Upper lobe of left lung (tissue), 6 donors: ENCODE results near the gene ALX4. TPM values are rescaled to one million over a fixed set of nuclear protein-coding genes. Genes with fewer than 3 reads are reported as not detected.

Experiments used
- ATAC-seq, 2 donors: fragments of 200-7000 bp; cut with Tn5 transposase; one replicate each; pipeline ENCODE4 v1.9.1; 2022; ENCODE audit warnings: mild to moderate bottlenecking in 2 of 2, moderate library complexity in 2 of 2; ENCODE audit not compliant: low FRiP score in 2 of 2
- DNase-seq, 2 donors: peaks; one replicate each; pipeline ENCODE4 v3.0.0-alpha.2; 2019 to 2020
- H3K27ac ChIP-seq, 4 donors: fragments of 200-600 bp; sonication (generic); one replicate each; pipeline ENCODE4 v1.5.1; 2016 to 2019
- H3K27me3 ChIP-seq, 4 donors: fragments of 200-600 bp; sonication (generic); one replicate each; pipeline ENCODE4 v1.5.1; 2017 to 2019
- H3K36me3 ChIP-seq, 4 donors: fragments of 200-600 bp; sonication (generic); one replicate each; pipeline ENCODE4 v1.5.1; 2016 to 2019
- H3K4me1 ChIP-seq, 4 donors: fragments of 200-600 bp; sonication (generic); one replicate each; pipeline ENCODE4 v1.5.1; 2018 to 2019
- H3K4me3 ChIP-seq, 4 donors: fragments of 200-600 bp; sonication (generic); one replicate each; pipeline ENCODE4 v1.5.1; 2017 to 2019; ENCODE audit warnings: mild to moderate bottlenecking in 2 of 4, moderate library complexity in 1 of 4
- H3K9me3 ChIP-seq, 4 donors: fragments of 200-600 bp; sonication (generic); one replicate each; pipeline ENCODE4 v1.5.1; 2018 to 2019
- CTCF ChIP-seq, 6 experiments: fragments of 450-650 bp in 4 of 6; fragments of 200-600 bp in 2 of 6; sonication (generic) in 2 of 6; IDR thresholded peaks; one replicate each; pipeline ENCODE4 v1.5.1; 2016 to 2019; ENCODE audit warnings: antibody characterized with exemption in 6 of 6
- EP300 ChIP-seq, 4 donors: sonication (generic); formaldehyde crosslinking; IDR thresholded peaks; one replicate each; pipeline ENCODE4 v1.5.1; 2017; ENCODE audit warnings: antibody characterized with exemption in 4 of 4, control low read depth in 2 of 4
- POLR2A ChIP-seq, 4 donors: fragments of 450-650 bp; IDR thresholded peaks; one replicate each; pipeline ENCODE4 v1.5.1; 2016 to 2017; ENCODE audit warnings: antibody characterized with exemption in 4 of 4, mild to moderate bottlenecking in 2 of 4
- POLR2AphosphoS5 ChIP-seq, 2 donors: sonication (generic); formaldehyde crosslinking; IDR thresholded peaks; one replicate each; pipeline ENCODE4 v1.5.1; 2017; ENCODE audit warnings: antibody characterized with exemption in 2 of 2
- WGBS, 2 donors: methylation state at CpG; one replicate each; pipeline ENCODE4 v1.1.5; 2017 to 2018; 5-methylcytosine and 5-hydroxymethylcytosine counted together
- total RNA-seq, 6 donors: library from RNA; depleted of rRNA in 4 of 6; stranded (reverse); fragments of >200 nt in 4 of 6; gene quantifications; one replicate each; pipeline versions ENCODE4 v1.1.0 to v1.2.1, GENCODE V29; 2016 to 2021
- donor health status: DM: no; HTN: no; CAD: no; lungs with moderate emphysema.
- donor health status: DM: no; HTN: yes; CAD: no; lungs with severe emphysema.

ALX4 gene
- total RNA-seq, 6 donors from 2014 or later: not detected

DNA sequence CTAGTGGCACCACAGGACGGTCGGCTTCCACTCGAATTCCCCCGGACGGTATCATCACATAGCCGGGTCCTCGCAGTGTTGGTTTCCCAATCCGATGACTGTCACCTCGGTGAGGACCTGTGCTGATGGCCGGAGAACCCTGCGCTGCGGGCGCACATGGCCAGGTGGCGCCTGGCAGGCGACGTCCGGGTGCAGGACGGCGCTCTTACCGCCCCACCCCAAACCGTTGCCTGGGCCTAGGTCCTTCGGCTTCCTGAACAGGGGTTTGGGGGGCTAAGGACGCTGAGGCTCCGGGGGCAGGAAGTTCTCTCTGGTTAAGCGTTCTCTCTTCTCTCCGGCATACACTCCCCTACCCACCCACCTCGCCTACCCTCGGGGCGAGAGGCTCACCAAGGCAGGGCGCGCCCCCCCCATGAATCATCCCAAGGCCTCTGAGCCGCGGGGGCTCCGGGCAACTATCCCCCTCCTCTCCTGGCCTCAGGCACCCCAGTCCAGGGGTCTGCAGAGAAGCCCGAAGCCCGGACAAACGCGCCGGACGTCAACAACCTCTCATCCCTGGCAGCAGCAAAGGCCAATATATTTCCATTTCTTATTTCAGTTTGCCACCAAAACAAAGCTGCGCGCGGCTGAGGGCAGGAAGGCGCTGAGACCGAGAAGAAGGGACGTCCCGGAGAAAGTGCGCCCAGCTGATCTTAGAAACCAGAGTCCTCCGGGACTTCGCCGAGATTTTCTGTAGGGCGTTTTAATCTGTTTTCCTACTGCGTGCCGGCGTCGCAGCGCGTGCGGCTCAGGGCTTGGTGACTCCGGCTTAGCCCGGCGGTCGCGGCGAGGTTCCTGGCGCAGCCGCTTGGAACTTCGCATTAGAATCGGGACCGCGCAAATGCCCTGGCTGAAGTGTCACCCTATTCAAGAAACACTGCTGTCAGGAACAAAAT is 5.6 kb downstream of the ALX4 start:
- 9 to 10% methylated on average over 23 to 66 of the region's 71 CpGs for WGBS, 2 donors
- peak overlapping the region in 2 of 4 donors; percentile 25 to 26 for H3K4me3 ChIP-seq
- H3K27ac ChIP-seq: no peak overlapping the region
- TF ChIP-seq CTCF (IDR thresholded peaks at IDR 0.05) (no peak), EP300 (IDR thresholded peaks at IDR 0.05) (no peak), POLR2A (IDR thresholded peaks at IDR 0.05) (no peak), POLR2AphosphoS5 (IDR thresholded peaks at IDR 0.05) (no peak)
- H3K36me3 ChIP-seq: no peaks in the 10 kb centered on the region
- no peaks in the 10 kb centered on the region for H3K9me3 ChIP-seq
- H3K27me3 ChIP-seq: peaks cover 0 to 64% (median 40%) of the 10 kb centered on the region in 4 donors
- peaks cover 20 to 35% (median 27%) of the 10 kb centered on the region in 4 donors for H3K4me1 ChIP-seq
- ATAC-seq (no peak), DNase-seq (peak in 1 of 2 donors; percentile 84)

DNA sequence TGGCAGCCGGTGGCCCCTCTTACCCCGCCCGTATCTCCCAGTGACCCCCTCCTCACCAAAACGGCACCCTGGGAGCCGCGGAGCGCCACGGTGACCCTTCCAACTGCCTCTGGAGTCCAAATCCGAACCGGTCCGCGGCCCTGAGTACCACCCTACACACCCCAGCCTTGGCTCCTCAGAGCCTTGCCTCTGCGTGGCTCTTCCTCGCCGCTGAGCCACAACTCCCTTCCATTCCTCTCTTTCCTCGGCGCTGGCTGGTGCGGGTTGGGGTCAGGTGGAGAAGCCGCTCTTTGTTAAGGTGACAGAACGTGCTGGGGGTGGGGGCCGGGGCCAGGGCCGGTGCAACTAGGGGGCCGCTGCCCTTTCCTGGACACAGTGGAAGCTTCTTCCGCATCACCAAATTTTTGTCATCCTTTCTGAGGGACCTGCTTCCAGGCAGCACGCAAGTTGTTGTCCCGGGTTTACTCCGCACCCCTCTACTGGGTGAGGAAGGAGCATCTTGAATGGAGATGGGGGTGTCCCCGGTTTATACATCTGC is 6.5 kb downstream of the ALX4 start:
- Histone ChIP-seq H3K36me3 (no peaks in the 10 kb centered on the region), H3K9me3 (no peaks in the 10 kb centered on the region), H3K4me3 (no peak overlapping the region), H3K4me1 (peaks cover 16 to 29% (median 24%) of the 10 kb centered on the region in 4 donors), H3K27me3 (peaks cover 0 to 56% (median 33%) of the 10 kb centered on the region in 4 donors), H3K27ac (no peak overlapping the region)
- TF ChIP-seq CTCF (IDR thresholded peaks at IDR 0.05): no peak
- TF ChIP-seq POLR2A (IDR thresholded peaks at IDR 0.05): no peak
- DNase-seq (peak in 1 of 2 donors; percentile 66), ATAC-seq (no peak)
- WGBS, 2 donors: 13 to 14% methylated on average over 24 to 28 of the region's 28 CpGs

- no peak overlapping the region for H3K27ac ChIP-seq
- ATAC-seq (no peak), DNase-seq (peak in 1 of 2 donors; percentile 72)
- H3K27me3 ChIP-seq: peaks cover 0 to 41% (median 27%) of the 10 kb centered on the region in 4 donors
- H3K9me3 ChIP-seq: no peaks in the 10 kb centered on the region
- H3K36me3 ChIP-seq: no peaks in the 10 kb centered on the region
- H3K4me1 ChIP-seq: peaks cover 16 to 29% (median 24%) of the 10 kb centered on the region in 4 donors
- TF ChIP-seq POLR2AphosphoS5 (IDR thresholded peaks at IDR 0.05): no peak
- TF ChIP-seq EP300 (IDR thresholded peaks at IDR 0.05): no peak
- TF ChIP-seq CTCF (IDR thresholded peaks at IDR 0.05): no peak
- TF ChIP-seq POLR2A (IDR thresholded peaks at IDR 0.05): no peak
- WGBS, 2 donors: 78 to 84% methylated on average over 10 to 14 of the region's 20 CpGs
- H3K4me3 ChIP-seq: no peak overlapping the region
Observed at GRCh38 chr11:44301564-44302271, 8.2 kb downstream of the ALX4 start.

DNA sequence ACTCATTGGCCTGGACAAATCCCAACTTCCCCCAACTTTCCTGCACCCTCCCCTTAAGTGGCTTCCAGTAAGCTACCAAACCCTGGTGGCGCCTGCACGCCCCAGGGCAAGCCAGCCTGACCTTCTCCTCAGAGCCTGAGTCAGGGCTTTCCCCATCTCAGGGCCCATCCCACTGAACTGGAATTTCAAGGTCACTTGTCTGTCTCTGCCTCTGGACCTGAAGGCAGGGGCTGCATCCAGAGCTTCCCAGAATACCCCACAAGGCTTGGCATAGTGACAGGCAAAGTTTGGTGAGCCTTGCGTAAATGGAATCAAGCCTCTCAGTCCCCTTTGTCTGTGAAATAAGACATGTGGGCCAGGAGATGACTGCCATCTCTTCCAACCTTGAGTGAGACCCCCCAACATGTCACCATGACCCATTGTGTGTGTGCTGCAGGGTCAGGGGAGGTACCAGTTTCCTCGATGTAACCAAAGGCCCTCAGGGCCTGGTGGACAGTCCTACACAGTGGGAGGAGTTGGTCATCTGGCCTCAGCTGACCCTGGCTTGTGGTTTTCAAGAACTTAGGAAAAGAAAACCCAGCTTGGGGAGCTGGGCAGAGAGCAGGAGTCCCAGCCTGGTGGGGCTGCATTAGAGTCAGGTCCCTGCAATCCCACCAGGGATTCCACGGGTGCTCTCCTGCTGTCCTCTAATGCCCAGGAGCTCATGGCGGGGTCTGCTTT is 8.9 kb downstream of the ALX4 start:
- peaks cover 16 to 24% (median 19%) of the 10 kb centered on the region in 4 donors for H3K4me1 ChIP-seq
- H3K27me3 ChIP-seq: peaks cover 0 to 34% (median 24%) of the 10 kb centered on the region in 4 donors
- WGBS, 2 donors: 83 to 88% methylated on average over 4 to 6 of the region's 6 CpGs
- no peaks in the 10 kb centered on the region for H3K9me3 ChIP-seq
- no peak for DNase-seq
- H3K36me3 ChIP-seq: no peaks in the 10 kb centered on the region
- H3K4me3 ChIP-seq: no peak overlapping the region
- no peak overlapping the region for H3K27ac ChIP-seq
- ATAC-seq: no peak
- no peak for TF ChIP-seq POLR2AphosphoS5 (IDR thresholded peaks at IDR 0.05)
- TF ChIP-seq POLR2A (IDR thresholded peaks at IDR 0.05): no peak
- TF ChIP-seq CTCF (IDR thresholded peaks at IDR 0.05): no peak
- TF ChIP-seq EP300 (IDR thresholded peaks at IDR 0.05): no peak
